Measurements from ENCODE around the gene RUFY1. TPM values are rescaled to one million over a fixed set of nuclear protein-coding genes. Genes with fewer than 3 reads are reported as not detected.

Gene RUFY1
- total and polyA plus RNA-seq, 9 of the 15 experiments (the other 6 are each of a cell fraction or from before 2014, with no cell fraction given): 5.0 to 41.7 (median 29.6) TPM

- TF ChIP-seq MITF (IDR thresholded peaks at IDR 0.05) (peak; percentile 44; the same call in 1 of the 2 replicates), MIER1 (IDR thresholded peaks at IDR 0.05; ENCODE audit: low read depth) (no peak), ZFP91 (CRISPR knock-in tag; IDR thresholded peaks at IDR 0.05) (no peak), SREBF2 (CRISPR knock-in tag; IDR thresholded peaks at IDR 0.05) (no peak), L3MBTL2 (IDR thresholded peaks at IDR 0.05) (peak; percentile 23; the same call in 1 of the 2 replicates), PML (IDR thresholded peaks at IDR 0.05; ENCODE audit: low read length) (peak; percentile 40; the same call in 1 of the 2 replicates), MAZ (CRISPR knock-in tag; conservative IDR thresholded peaks at IDR 0.05 in 1 of 2, IDR thresholded peaks at IDR 0.05 in 1 of 2) (peak; percentile 36 to 88; a peak in 3 of 4 replicates), ILK (tag; IDR thresholded peaks at IDR 0.05; ENCODE audit: borderline replicate concordance, low read depth) (no peak), CCAR2 (IDR thresholded peaks at IDR 0.05; ENCODE audit: low read depth, low read length) (no peak), TFAP4 (CRISPR knock-in tag; IDR thresholded peaks at IDR 0.05; ENCODE audit: borderline replicate concordance) (peak; percentile 44; the same call in 1 of the 2 replicates), RNF2 (IDR thresholded peaks at IDR 0.05) (no peak), SMARCA4 (IDR thresholded peaks at IDR 0.05) (0 out of 2 replicates have a peak, but pooled peaks have one; percentile 13), ZNF740 (CRISPR knock-in tag; IDR thresholded peaks at IDR 0.05) (0 out of 2 replicates have a peak, but pooled peaks have one; percentile 48), ZNF740 (tag; IDR thresholded peaks at IDR 0.05) (no peak), EGR1 (conservative IDR thresholded peaks at IDR 0.05) (peak; percentile 90), TFE3 (CRISPR knock-in tag; IDR thresholded peaks at IDR 0.05) (peak; percentile 93)
- TF ChIP-seq, protein P1, sequence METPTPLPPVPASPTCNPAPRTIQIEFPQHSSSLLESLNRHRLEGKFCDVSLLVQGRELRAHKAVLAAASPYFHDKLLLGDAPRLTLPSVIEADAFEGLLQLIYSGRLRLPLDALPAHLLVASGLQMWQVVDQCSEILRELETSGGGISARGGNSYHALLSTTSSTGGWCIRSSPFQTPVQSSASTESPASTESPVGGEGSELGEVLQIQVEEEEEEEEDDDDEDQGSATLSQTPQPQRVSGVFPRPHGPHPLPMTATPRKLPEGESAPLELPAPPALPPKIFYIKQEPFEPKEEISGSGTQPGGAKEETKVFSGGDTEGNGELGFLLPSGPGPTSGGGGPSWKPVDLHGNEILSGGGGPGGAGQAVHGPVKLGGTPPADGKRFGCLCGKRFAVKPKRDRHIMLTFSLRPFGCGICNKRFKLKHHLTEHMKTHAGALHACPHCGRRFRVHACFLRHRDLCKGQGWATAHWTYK (CRISPR knock-in tag; IDR thresholded peaks at IDR 0.05): no peak
- TF ChIP-seq, protein P2, sequence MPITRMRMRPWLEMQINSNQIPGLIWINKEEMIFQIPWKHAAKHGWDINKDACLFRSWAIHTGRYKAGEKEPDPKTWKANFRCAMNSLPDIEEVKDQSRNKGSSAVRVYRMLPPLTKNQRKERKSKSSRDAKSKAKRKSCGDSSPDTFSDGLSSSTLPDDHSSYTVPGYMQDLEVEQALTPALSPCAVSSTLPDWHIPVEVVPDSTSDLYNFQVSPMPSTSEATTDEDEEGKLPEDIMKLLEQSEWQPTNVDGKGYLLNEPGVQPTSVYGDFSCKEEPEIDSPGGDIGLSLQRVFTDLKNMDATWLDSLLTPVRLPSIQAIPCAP (CRISPR knock-in tag; IDR thresholded peaks at IDR 0.05; ENCODE audit: borderline replicate concordance): no peak
Observed at GRCh38 chr5:179550511-179551342, at the start of gene RUFY1 (continued).
